DOHH2 (cell line): Measurements from ENCODE around the gene FREM3.
"Not testable (repeated sequence)": the region's sequence is repeated elsewhere in the genome, so short reads cannot be mapped to it uniquely, and the experiment has no call there.

ENCODE experiments used
- CTCF ChIP-seq: fragments of 200-600 bp; sonication (generic); IDR thresholded peaks from one replicate; pipeline ENCODE4 v1.5.1; 2014; ENCODE audit warnings: antibody characterized with exemption, mild to moderate bottlenecking, low read depth, low read length; ENCODE audit not compliant: poor library complexity, severe bottlenecking
- EZH2phosphoT487 ChIP-seq: fragments of 200-600 bp; sonication (generic); IDR thresholded peaks from 2 replicates; pipeline ENCODE4 v1.6.1; 2017; ENCODE audit warnings: borderline replicate concordance, mild to moderate bottlenecking, antibody characterized with exemption, low read length, moderate library complexity, mixed read lengths

- TF ChIP-seq CTCF, EZH2phosphoT487: not testable (repeated sequence)
Measured at GRCh38 chr4:143673629-143674028, 26.8 kb downstream of the FREM3 start.
